Fibroblast of lung (primary cell): ENCODE results near the gene DEFB126. TPM values are rescaled to one million over a fixed set of nuclear protein-coding genes. Genes with fewer than 3 reads are reported as not detected.
"Not testable (repeated sequence)": the region's sequence is repeated elsewhere in the genome, so short reads cannot be mapped to it uniquely, and the experiment has no call there.

ENCODE experiments used
- DNase-seq, 2 donors: peaks; one replicate each; pipeline versions ENCODE4 v3.0.0 to v3.0.0-alpha.2; 2010; ENCODE audit warnings: low read depth in 2 of 2
- H2AFZ ChIP-seq: 2 replicates; pipeline ENCODE4 v1.5.1; 2012; ENCODE audit warnings: low read length, control low read depth, inconsistent platforms
- H3K27ac ChIP-seq: 2 replicates; pipeline ENCODE4 v1.5.1; 2011; ENCODE audit warnings: low read length, control low read depth; ENCODE audit not compliant: insufficient read depth
- H3K27me3 ChIP-seq: 2 replicates; pipeline ENCODE4 v1.5.1; 2011; ENCODE audit warnings: mild to moderate bottlenecking, low read length; ENCODE audit not compliant: control insufficient read depth, insufficient read depth
- H3K36me3 ChIP-seq: 2 replicates; pipeline ENCODE4 v1.5.1; 2011; ENCODE audit warnings: low read length; ENCODE audit not compliant: control insufficient read depth, insufficient read depth
- H3K4me1 ChIP-seq: 2 replicates; pipeline ENCODE4 v1.5.1; 2011; ENCODE audit warnings: low read length; ENCODE audit not compliant: control insufficient read depth, insufficient read depth; ENCODE audit errors: extremely low read depth
- H3K4me2 ChIP-seq: 2 replicates; pipeline ENCODE4 v1.5.1; 2011; ENCODE audit warnings: low read length, control low read depth; ENCODE audit not compliant: insufficient read depth; ENCODE audit errors: extremely low read depth
- H3K4me3 ChIP-seq, 4 experiments: fragments of 200-600 bp in 1 of 4; sonication (generic) in 1 of 4; replicated peaks in 1 of 4; 2 replicates each; pipeline ENCODE4 v1.5.1; 2011 to 2016; ENCODE audit warnings: low read length in 4 of 4, low read depth in 3 of 4, mild to moderate bottlenecking in 3 of 4, control low read depth in 2 of 4, inconsistent platforms in 1 of 4, mixed read lengths in 1 of 4; ENCODE audit not compliant: insufficient read depth in 1 of 4; ENCODE audit errors: control extremely low read depth in 1 of 4
- H3K79me2 ChIP-seq: 2 replicates; pipeline ENCODE4 v1.5.1; 2012; ENCODE audit warnings: mild to moderate bottlenecking, low read length, inconsistent platforms; ENCODE audit not compliant: control insufficient read depth, insufficient read depth
- H3K9ac ChIP-seq: 2 replicates; pipeline ENCODE4 v1.5.1; 2011; ENCODE audit warnings: mild to moderate bottlenecking, low read length, control low read depth; ENCODE audit not compliant: insufficient read depth
- H3K9me3 ChIP-seq: 2 replicates; pipeline ENCODE4 v1.5.1; 2012; ENCODE audit warnings: low read depth, low read length; ENCODE audit not compliant: control insufficient read depth, insufficient read depth
- H4K20me1 ChIP-seq: 2 replicates; pipeline ENCODE4 v1.5.1; 2011; ENCODE audit warnings: low read length; ENCODE audit not compliant: control insufficient read depth, insufficient read depth; ENCODE audit errors: extremely low read depth
- CTCF ChIP-seq, 2 donors: IDR thresholded peaks in 1 of 2; conservative IDR thresholded peaks in 1 of 2; 1 replicate in 1 of 2; 2 replicates in 1 of 2; pipeline ENCODE4 v1.5.1; 2011 to 2012; ENCODE audit warnings: low read length in 2 of 2, control low read depth in 1 of 2, inconsistent platforms in 1 of 2, low read depth in 1 of 2, mild to moderate bottlenecking in 1 of 2
- EZH2 ChIP-seq: IDR thresholded peaks from 2 replicates; pipeline ENCODE4 v1.5.1; 2012; ENCODE audit warnings: low read length, control low read depth, mild to moderate bottlenecking; ENCODE audit errors: missing control alignments
- polyA plus RNA-seq, 2 donors: library from polyadenylated mRNA; depleted of rRNA in 1 of 2; stranded (reverse) in 1 of 2; unstranded in 1 of 2; fragments of >200 nt; gene quantifications; 2 replicates each; pipeline ENCODE4 v1.2.1, GENCODE V29; 2011 to 2012; ENCODE audit warnings: missing spikeins in 1 of 2
- total RNA-seq: library from RNA; depleted of rRNA; stranded (reverse); fragments of >200 nt; gene quantifications from 2 replicates; pipeline ENCODE4 v1.2.1, GENCODE V29; 2014

Gene DEFB126
- total and polyA plus RNA-seq, 2 donors (not counting 1 experiment from before 2014, with no cell fraction given) = not detected

- Histone ChIP-seq H3K79me2 (no peaks in the 10 kb centered on the region), H3K27ac (no peak overlapping the region), H4K20me1 (no peaks in the 10 kb centered on the region), H3K4me1 (no peaks in the 10 kb centered on the region), H3K4me3 (no peak overlapping the region), H3K36me3 (no peaks in the 10 kb centered on the region), H2AFZ (no peak overlapping the region), H3K9ac (no peak overlapping the region), H3K9me3 (no peaks in the 10 kb centered on the region), H3K27me3 (no peaks in the 10 kb centered on the region), H3K4me2 (no peak overlapping the region)
- TF ChIP-seq EZH2 (no peak), CTCF (conservative IDR thresholded peaks at IDR 0.05 in 1 of 2, IDR thresholded peaks at IDR 0.05 in 1 of 2; ENCODE audit: low read depth in 1 of 2, low read length in 2 of 2) (no peak)
- DNase-seq = no peak
Measured at GRCh38 chr20:117518-117917, 24.9 kb upstream of the DEFB126 start.

- not testable (repeated sequence) for H2AFZ ChIP-seq, H3K9me3 ChIP-seq, DNase-seq, H3K27ac ChIP-seq, H3K79me2 ChIP-seq, H3K4me2 ChIP-seq, H3K4me3 ChIP-seq, H4K20me1 ChIP-seq, H3K9ac ChIP-seq, H3K4me1 ChIP-seq, H3K36me3 ChIP-seq, H3K27me3 ChIP-seq
Measured at GRCh38 chr20:129786-130323, 12.5 kb upstream of the DEFB126 start.

GRCh38 chr20:137668-138490 is 4.5 kb upstream of the DEFB126 start:
- no peak overlapping the region for H3K27ac ChIP-seq
- no peaks in the 10 kb centered on the region for H3K36me3 ChIP-seq
- TF ChIP-seq CTCF (conservative IDR thresholded peaks at IDR 0.05 in 1 of 2, IDR thresholded peaks at IDR 0.05 in 1 of 2; ENCODE audit: low read depth in 1 of 2, low read length in 2 of 2) (peak in 1 of 2 donors; percentile 11), EZH2 (no peak)
- H3K4me3 ChIP-seq = no peak overlapping the region
- H3K4me1 ChIP-seq = no peaks in the 10 kb centered on the region
- no peaks in the 10 kb centered on the region for H3K27me3 ChIP-seq
- no peaks in the 10 kb centered on the region for H3K79me2 ChIP-seq
- H3K9me3 ChIP-seq = no peaks in the 10 kb centered on the region
- H3K4me2 ChIP-seq = no peak overlapping the region
- no peak for DNase-seq
- no peak overlapping the region for H2AFZ ChIP-seq
- no peak overlapping the region for H3K9ac ChIP-seq
- no peaks in the 10 kb centered on the region for H4K20me1 ChIP-seq
